ENCODE data around the gene SELENOO. TPM values are rescaled to one million over a fixed set of nuclear protein-coding genes. Genes with fewer than 3 reads are reported as not detected.

The SELENOO gene
- total RNA-seq, 4 donors from 2014 or later, result 27.4 to 66.1 (median 36.1) TPM

DNA sequence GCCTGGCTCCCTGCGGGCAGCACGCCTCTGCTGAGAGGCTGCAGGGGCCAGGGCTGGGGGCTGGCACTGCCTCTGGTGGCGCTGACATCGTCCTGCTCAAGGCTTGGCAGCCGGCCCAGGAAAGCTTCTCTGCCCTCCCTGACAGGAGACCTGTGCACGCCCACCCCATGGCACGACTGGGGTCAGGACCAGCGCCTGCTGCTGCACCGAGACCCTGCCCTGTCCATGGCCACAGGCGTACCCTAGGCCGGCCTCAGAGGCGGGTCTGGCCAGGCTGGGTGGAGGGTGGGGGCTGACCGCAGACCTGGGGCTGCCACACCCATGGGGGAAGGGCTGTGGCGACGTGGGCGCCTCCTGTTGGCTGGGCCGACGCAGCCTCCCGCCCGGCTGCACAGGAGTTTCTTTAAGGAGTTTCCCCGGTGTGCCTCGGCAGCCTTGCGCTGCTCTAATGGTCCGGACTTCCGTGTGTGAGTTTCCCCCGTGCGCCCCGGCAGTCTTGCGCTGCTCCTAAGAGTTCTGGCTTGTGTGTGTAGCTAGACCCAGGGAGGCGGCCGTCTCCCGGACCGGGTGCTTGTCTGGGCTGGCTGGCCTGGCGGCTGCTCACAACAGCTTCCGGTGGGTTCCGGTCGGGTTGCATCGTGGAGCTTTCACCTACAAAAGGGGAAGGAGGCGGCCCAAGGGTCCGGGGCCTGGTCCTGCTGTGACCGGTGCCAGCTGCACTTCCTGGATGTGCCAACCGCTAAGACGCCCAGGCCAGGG is 10.4 kb upstream of the SELENOO start:
- peak; percentile 88 to 91 for DNase-seq (ENCODE audit: low spot score in 2 of 2)
- no peak for TF ChIP-seq POLR2A (IDR thresholded peaks at IDR 0.05)
- TF ChIP-seq CTCF (IDR thresholded peaks at IDR 0.05), result peak in 1 of 2 donors; percentile 26
- Histone ChIP-seq H3K36me3 (peaks cover 18% of the 10 kb centered on the region), H3K27ac (peak overlapping the region; percentile 84), H3K9me3 (no peaks in the 10 kb centered on the region), H3K4me1 (peaks cover 61% of the 10 kb centered on the region), H3K27me3 (no peaks in the 10 kb centered on the region), H3K4me3 (peak overlapping the region; percentile 49)
- WGBS, result 5% methylated on average over 23 of the region's 43 CpGs

DNA sequence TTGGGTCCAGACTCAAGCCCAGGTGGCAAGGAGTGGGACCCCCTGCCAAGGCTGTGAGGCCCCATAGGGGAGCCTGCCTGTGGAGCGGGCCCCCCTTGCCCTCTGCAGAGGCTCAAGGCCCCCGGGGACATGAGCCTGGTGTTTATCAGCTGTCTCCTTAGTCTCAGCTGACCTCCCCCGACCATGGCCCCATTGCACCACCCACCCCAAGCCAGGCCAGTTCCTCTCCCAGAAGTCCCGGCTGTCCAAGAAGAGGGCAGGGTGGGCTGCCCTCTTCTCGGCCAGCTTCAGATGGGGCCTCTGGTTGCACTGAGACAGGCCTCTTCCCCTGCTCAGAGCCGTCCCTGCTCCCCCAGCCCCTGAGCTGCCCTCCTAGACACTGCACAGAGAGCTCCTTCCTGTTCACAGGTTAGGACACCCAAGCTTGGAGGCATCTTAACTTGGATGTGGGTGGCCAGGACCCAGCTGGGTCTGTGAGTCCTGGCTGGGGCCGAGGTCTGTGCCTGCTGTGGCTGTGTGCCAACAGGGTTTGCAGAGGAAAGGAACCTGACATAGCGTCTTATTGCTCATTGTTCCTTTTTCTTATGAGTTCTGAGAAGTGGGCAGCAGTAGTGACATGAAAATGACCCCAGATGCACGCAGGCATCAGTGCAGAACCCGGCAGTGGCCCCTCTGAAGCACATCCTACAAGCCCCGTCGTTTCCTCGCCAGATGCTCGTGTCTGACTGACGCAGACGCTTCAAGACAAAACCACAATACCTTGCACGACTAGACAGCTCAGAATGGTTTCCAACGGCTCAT is 9.7 kb upstream of the SELENOO start:
- H3K36me3 ChIP-seq, result peaks cover 19% of the 10 kb centered on the region
- TF ChIP-seq CTCF (IDR thresholded peaks at IDR 0.05) (no peak), EP300 (IDR thresholded peaks at IDR 0.05) (no peak), POLR2AphosphoS5 (IDR thresholded peaks at IDR 0.05) (no peak), POLR2A (IDR thresholded peaks at IDR 0.05) (no peak)
- no peak for DNase-seq (ENCODE audit: low spot score in 2 of 2)
- peak overlapping the region; percentile 49 for H3K4me3 ChIP-seq
- no peaks in the 10 kb centered on the region for H3K27me3 ChIP-seq
- 51% methylated on average over 17 of the region's 18 CpGs for WGBS
- peaks cover 59% of the 10 kb centered on the region for H3K4me1 ChIP-seq
- H3K9me3 ChIP-seq, result no peaks in the 10 kb centered on the region
- H3K27ac ChIP-seq, result peak overlapping the region; percentile 84

- H3K36me3 ChIP-seq, result peaks cover 30% of the 10 kb centered on the region
- TF ChIP-seq EP300 (IDR thresholded peaks at IDR 0.05) (no peak), POLR2AphosphoS5 (IDR thresholded peaks at IDR 0.05) (no peak), CTCF (IDR thresholded peaks at IDR 0.05) (no peak), POLR2A (IDR thresholded peaks at IDR 0.05) (no peak)
- DNase-seq (ENCODE audit: low spot score in 2 of 2), result no peak
- WGBS, result 65% methylated on average over 16 of the region's 25 CpGs
- H3K27ac ChIP-seq, result peak overlapping the region; percentile 10
- H3K9me3 ChIP-seq, result no peaks in the 10 kb centered on the region
- no peaks in the 10 kb centered on the region for H3K27me3 ChIP-seq
- no peak overlapping the region for H3K4me3 ChIP-seq
- H3K4me1 ChIP-seq, result peaks cover 45% of the 10 kb centered on the region
Observed at GRCh38 chr22:50192436-50193204, 8.2 kb upstream of the SELENOO start.

GRCh38 chr22:50193621-50194020 is 7.2 kb upstream of the SELENOO start:
- H3K9me3 ChIP-seq, result no peaks in the 10 kb centered on the region
- H3K27me3 ChIP-seq, result no peaks in the 10 kb centered on the region
- DNase-seq (ENCODE audit: low spot score in 2 of 2), result no peak
- H3K36me3 ChIP-seq, result peaks cover 40% of the 10 kb centered on the region
- WGBS, result 60% methylated on average over 1 of the region's 8 CpGs
- H3K4me3 ChIP-seq, result no peak overlapping the region
- TF ChIP-seq POLR2AphosphoS5 (IDR thresholded peaks at IDR 0.05) (no peak), CTCF (IDR thresholded peaks at IDR 0.05) (no peak), EP300 (IDR thresholded peaks at IDR 0.05) (no peak), POLR2A (IDR thresholded peaks at IDR 0.05) (no peak)
- H3K27ac ChIP-seq, result no peak overlapping the region
- peaks cover 43% of the 10 kb centered on the region for H3K4me1 ChIP-seq
